Stimulated activated CD8-positive, alpha-beta memory T cell treated with anti-CD3 and anti-CD28 coated beads, Interleukin-12 subunit alpha, Interleukin-12 subunit beta, amount 100 ng/mL, for 4 hours (primary cell): ENCODE measurements around the gene SAPCD2.
"Not testable (repeated sequence)": the region's sequence is repeated elsewhere in the genome, so short reads cannot be mapped to it uniquely, and the experiment has no call there.

Source experiments
- DNase-seq: peaks from one replicate; pipeline ENCODE4 v3.0.0-alpha.2; 2020; ENCODE audit warnings: low read depth

Gene SAPCD2, protein sequence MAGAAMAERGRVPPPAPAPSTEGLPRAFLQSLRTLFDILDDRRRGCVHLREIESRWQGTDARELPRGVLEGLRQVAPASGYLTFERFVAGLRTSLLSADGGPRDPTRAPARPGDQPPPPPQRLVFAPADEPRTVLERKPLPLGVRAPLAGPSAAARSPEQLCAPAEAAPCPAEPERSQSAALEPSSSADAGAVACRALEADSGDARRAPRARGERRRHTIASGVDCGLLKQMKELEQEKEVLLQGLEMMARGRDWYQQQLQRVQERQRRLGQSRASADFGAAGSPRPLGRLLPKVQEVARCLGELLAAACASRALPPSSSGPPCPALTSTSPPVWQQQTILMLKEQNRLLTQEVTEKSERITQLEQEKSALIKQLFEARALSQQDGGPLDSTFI

DNA sequence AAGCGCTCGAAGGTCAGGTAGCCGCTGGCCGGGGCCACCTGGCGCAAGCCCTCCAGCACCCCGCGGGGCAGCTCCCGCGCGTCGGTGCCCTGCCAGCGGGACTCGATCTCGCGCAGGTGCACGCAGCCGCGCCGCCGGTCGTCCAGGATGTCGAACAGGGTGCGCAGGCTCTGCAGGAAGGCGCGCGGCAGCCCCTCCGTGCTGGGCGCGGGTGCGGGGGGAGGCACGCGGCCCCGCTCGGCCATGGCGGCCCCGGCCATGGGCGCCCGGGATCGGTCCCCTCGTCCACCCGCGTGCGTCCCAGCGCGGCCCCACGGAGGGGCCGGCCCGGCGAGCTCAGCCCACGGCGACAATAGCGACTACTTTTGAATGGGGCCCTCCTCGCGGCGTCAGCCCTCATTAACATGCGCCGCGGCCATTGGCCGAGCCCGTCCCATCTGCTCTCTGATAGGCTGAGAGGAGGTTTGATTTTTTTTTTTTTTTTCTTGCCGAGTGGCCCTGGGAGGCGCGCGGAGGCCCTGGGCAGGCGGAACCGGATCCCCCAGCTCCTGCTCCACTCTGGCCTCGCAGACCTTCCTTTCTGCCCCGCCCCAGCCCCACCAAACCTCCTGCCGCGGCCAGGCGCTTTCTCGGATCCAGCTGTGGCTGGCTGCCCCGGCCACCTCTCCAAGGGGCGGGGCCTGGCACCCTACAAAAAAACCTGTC, at the start of gene SAPCD2:
TSS of gene SAPCD2 (minus strand) at position 357 of the 705 bp plus-strand sequence. CDS start at position 260, 97 bp downstream.
- DNase-seq: peak; percentile 68

DNA sequence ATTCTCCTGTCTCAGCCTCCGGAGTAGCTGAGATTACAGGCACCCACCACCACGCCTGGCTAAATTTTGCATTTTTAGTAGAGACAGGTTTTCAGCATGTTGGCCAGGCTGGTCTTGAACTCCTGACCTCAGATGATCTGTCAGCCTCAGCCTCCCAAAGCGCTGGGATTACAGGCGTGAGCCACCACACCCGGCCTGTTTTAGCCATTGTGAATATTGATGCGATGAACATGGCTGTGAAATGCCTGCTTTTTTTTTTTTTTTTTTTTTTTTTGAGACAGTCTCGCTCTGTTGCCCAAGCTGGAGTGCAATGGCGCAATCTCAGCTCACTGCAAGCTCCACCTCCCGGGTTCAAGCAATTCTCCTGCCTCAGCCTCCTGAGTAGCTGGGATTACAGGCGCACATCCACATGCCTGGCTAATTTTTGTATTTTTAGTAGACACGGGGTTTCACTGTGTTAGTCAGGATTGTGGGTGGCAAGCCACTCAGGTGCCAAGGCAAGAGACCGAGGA, 47.8 kb upstream of the SAPCD2 start:
- not testable (repeated sequence) for DNase-seq

DNA sequence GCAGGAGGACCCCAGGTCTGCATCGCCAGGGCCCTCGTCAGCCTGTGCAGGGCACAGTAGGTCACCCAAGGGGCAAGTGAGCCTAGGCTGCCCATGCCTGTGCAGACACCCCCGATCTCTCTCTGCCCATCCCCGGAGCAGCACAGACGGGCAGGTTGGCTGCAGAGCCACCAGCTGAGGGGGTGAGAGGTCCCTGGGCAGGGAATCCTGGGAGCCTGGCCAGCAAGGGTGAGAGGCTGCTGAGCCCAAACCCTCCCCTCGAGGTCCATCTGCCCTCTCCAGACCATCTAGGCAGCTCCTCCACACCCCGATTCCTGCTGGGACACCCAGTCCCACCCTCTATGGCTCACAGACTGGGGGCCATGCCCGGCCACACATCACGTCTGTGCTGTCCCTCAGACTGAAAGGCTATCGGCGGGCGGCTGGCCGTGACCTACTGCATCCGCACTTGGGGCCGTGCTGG, 46.9 kb upstream of the SAPCD2 start:
- no peak for DNase-seq

DNA sequence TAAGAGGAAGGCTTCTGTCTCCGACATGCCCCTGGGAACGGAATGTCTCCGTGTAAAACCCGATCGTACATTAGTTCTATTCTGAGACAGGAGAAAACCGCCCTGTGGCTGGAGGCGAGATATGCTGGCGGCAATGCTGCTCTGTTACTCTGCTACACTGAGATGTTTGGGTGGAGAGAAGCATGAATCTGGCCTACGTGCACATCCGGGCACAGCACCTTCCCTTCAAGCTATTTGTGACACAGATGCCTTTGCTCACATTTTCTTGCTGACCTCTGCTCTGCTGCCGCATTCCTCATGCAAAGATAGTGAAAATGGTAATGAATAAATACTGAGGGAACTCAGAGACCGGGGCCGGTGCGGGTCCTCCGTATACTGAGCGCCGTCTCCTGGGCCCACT, 46.4 kb upstream of the SAPCD2 start:
- DNase-seq: no peak

DNA sequence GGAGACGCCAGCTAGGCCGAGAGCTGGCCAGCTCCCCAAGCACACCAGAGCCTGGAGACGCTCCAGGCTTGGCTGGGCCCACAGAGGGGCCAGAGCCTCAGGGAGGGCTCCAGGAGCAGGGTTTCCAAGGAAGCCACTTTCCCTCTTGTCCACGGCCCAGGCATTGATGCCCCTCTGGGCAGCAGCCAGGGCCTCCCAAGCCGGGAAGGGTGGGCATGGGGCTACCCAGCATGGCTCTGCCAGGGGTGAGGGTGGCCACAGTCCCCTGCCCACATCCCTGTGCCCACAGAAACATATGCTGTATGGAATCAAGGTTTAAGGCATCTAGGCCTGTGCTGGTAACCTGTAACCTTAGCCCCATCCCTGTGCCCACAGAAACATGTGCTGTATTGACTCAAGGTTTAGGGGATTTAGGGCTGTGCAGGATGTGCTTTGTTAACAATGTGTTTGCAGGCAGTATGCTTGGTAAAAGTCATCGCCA, 45.7 kb upstream of the SAPCD2 start:
- no peak for DNase-seq

DNA sequence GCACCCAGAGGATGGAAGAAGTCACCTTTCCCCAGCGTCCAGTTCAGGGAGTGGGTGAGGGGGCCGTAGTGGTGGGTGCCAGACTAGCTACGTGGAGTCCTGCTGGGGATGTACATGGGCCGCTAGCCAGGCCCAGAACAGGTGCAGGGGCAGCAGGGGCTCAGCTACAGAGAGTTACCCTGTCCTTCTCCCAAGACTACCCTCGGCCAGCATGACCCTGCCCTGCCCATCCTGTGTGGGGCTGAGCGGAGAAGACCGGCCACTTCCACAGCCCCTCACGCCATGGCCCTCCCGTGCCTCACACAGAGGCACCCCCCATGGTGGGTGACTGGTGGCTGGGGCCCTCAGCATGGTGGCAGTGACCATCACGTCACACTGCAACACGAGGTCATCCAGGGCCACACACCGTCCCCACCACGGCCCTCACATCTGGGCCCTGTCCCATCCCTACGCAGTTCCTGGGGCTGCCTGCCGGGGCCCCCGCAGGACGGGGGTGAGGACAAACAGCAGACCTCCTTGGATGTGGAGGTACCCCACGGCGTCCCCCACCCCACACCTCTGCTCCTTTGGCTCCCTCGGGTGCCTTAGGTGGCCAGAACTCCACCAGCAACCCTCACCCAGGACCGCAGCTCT, 45.2 kb upstream of the SAPCD2 start:
- no peak for DNase-seq

DNA sequence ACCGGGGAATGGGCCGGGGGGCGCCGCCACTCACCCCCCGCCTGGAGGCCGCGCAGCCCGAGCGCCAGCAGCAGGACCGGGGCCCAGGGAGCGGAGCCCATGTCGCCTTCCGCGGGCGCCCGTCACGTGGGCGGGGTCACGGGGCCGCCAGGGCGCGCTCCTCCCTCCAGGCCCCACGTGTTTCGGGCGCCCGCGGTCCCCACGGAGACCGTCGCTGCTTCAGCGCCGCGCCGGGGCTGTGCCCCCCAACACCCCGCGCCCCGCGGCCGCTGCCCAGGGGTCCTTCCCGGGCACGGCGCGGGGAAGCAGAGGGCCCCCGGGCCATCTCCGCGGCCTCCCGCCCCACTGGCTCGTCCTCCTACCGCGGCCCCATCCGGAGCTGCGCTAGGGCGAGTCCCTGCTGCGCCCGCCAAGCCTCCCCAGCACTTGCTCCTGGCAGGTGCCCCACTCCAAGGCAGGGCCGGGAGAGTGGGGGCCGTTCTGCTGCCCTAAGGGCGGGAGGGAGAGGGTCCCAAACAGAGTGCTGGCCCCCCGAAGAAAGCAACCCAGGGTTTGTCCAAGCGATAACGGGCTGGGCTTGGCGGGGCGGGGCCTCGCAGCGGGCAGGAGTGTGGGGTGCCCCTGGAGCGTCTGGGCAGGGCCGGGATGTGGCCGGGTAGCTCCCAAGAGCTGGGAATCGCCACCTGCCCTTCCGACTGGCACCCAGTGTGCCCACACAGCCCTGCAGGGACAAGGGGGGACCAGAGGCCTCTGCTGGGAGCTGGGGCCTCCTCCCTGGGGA, 44.4 kb upstream of the SAPCD2 start, which contains the start of gene DPP7:
TSS of gene DPP7 (minus strand) at position 121 of the 781 bp plus-strand sequence. CDS start at position 101, 20 bp downstream.
- peak; percentile 74 for DNase-seq

DNA sequence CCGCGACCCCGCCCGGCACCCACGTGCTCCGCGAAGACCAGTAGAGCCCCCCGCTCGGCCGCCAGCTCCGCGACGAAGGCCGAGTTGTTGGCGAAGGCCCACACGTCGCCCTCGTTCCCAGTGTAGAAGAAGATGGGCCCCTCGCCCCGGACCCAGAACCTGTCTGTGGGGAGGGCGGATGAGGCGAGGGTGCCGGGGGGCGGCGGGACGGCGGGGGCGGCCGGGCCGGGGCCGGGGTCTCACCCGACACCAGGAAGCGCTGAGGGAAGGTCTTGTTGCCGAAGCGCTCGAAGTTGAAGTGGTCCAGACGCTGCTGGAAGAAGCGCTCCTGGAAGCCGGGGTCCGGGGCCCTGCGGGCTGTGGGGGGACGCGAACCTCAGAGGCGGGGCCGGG, 43.9 kb upstream of the SAPCD2 start:
- DNase-seq: no peak

DNA sequence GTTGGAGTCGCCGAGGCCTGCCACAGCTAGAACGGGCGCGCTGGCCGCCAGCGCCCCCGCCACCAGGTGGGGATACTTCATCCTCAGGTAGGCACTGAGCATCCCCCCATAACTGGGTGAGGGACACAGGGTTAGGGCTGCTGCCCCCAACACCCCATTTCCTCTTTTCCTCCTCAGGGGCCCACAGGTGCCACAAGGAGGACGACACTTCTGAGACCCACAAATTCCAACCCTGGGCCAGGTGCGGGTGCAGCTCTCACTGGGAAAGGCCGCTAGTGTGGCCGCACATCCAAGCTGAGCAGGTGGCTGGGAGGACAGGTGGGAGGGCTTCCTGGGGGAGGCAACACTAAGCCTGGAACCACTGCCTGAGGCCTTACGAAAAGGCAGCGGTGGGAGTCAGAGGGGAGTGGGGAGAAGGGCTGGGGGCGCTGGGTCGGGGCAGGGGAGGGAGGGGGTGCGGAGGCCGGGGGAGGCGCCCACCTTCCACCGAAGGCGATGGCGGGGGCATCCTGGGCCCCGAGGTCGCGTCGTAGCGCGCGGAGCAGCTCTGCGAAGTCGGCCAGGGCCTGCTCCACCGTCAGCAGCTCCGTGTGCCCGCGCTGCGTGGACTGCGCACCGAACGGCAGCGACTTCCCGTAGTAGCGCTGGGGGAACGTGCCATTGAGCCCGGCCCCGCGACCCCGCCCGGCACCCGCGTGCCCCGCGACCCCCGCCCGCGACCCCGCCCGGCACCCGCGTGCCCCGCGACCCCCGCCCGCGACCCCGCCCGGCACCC, 43.2 kb upstream of the SAPCD2 start:
- DNase-seq: no peak

DNA sequence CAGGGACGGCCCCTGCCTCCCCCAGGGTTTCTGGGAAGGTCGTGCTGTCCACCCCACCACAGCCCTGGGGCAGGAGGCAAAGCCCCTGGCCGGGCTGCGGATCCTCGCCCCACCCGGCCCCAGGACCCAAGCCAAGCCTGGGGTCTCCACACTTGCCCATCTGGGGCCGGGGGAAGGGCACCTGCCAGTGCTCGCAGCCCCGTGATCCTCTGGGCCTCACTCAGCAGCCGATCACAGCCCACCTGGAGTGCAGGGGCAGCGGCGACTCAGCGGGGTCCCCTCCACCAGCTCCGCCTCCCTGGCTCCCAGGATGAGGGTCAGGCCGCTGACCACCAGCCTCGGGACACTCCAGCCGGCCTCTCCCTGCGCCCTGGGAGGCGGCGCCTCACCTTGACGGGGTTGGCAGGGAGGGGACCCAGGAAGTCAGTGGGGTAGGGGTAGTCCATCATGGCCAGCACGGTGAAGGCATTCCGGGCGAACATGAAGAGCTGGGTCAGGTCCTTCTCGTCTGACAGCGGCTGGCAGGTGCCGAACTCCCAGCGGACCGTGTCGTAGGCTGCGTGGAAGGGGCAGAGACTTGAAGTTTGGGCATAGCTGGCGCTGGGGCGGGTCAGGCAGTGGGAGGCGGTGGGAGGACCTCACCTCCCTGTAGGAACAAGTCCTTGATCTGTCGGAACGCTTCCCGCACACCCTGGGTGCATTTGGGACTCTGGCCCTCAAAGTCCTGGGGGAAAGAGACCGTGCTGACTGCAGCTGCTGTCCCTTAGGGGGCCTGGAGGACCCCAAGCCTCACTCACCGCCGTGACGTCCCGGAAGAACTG, 42.4 kb upstream of the SAPCD2 start:
- DNase-seq: no peak

DNA sequence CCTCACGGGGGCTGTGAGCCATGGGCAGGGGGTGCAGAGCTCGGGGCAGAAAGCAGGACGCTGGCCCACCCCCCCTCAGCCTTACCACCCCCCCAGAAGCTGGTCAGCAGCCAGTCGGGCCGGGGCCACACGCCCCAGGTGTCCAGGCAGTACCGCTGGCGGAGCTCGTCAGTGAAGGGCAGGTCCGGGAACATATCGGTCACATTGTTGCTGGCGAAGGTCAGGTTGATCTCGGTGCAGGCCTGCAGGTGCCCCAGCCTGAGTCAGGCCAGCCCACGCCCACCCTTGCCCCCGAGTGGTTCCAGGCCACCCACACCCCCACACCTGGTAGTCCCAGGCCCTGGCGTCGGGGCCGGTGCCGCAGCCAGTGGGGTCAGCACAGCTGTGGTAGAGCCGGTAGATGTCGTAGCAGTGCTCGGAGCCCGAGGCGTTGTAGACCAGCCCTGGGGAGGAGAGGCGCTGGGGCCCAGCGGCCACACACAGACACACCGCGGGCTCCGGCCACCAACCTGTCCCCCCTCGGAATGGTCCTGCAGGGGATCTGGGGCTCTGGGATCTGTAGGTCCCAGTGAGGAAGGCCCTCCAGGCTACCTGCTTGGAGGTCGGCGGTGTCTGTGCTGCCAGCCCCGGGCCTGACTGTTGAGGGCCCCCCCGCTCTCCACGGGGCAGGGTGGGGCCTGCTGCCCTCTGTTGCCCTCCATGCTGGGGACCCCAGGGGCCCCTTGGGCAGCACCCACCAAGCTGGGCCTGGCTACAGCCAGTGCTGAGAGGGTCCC, 41.6 kb upstream of the SAPCD2 start:
- DNase-seq: no peak

DNA sequence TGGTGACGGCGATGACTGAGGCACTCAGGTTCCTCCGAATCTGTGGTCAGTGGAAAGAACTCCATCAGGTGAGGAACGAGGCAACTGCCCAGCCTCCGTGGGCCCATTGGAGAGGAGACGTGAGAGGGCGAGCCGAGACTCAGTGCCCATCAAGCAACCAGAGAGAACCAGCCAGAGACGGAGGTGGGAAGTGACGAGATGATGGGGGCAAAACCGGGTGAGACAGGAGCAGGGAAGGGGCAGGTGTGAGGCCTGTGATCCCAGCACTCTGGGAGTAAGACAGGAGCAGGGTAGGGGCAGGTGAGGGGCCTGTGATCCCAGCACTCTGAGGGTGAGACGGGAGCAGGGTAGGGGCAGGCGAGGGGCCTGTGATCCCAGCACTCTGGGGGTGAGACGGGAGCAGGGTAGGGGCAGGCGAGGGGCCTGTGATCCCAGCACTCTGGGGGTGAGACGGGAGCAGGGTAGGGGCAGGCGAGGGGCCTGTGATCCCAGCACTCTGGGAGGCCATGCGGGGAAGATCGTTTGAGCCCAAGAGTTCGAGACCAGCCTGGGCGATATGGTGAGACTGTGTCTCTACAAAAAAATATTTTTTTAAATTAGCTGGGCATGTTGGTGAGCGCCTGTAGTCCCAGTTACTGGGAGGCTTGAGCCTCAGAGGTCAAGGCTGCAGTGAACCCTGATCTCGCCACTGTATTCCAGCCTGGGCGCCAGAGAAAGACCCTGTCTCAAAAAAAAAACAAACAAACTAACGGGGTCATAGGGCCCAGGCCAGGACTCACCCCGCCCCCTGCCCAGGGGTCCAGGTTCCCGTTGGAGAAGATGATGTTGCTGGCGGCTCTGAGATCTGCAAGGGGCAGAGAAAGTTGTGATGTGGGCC, 40.8 kb upstream of the SAPCD2 start:
- DNase-seq: no peak

DNA sequence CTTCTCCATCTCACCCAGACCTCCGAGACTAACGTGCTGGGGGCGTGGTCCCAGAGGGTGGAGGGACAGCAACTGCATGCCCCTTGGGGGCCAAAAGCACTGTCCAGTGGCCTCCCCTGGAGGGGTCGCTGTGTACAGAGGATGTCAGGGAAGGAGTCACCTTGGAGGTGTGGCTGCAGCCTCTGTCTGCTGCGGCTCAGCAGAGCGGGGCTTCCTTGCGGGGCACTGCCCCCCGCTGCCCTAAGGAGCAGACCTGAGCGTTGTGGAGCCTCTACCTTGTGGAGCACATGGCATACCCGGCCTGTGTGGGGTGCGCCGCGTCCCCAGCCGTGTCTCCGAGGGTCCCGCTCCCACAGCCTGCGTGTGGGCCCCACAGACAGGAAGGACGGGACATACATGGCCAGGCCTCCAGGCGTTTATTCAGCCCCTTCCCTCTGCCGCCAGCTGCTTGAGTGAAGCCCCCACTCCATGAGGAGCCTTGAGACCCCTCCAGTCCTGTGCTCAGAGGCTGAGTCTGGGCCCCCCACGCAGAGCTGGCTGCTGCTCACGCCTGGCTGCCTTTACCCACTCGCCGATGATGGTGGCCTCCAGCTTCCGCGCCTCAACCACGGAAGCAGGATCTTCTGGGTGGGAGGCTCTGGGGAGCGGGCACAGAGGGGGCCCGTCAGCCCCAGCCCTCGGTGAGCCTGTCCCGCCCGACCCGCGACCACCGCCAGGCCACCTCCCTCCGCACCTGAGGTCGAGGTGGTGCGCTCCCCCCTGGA, 40.0 kb upstream of the SAPCD2 start:
- DNase-seq: no peak

DNA sequence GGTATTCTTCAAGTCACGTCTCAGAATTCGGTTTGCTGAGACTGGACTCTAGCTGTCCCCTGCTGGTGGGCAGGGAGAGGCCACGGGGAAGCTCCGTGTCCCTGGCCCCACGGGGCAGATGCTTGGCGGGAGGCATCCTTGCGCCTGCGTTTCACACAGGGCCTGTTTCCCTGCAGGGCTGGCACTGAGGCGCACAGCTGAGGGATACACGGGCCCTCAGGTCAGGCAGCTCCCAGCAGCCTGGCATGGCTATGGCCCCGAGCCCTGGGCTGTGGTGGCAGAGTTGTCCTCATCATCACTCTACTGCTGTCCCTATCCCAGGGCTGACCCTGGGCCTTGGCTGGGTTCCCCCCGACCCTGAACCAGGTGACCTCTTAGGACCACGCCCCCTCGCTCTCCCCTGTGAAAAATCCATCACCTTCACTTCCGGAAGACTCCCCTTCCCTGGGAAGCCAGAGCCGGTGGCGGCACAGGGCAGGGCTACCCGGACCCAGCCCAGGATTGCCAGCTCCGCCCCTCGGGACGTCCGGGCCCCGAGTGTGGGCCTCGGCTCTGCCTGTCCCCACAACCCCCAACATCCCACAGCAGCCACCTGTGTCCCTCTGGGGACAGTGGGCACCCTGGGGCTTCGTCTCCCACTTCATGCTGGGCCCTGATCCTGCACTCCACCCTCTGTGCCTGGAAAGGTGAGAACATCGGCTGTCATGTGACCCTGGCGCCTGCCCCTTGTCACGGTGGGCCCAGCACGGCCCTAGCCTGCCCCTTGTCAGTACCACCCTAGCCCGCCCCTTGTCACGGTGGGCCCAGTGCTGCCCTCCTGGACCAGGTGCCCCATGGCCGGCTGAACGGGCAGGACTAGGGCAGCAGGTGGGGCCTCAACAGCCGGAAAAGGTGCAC, 39.1 kb upstream of the SAPCD2 start:
- no peak for DNase-seq

DNA sequence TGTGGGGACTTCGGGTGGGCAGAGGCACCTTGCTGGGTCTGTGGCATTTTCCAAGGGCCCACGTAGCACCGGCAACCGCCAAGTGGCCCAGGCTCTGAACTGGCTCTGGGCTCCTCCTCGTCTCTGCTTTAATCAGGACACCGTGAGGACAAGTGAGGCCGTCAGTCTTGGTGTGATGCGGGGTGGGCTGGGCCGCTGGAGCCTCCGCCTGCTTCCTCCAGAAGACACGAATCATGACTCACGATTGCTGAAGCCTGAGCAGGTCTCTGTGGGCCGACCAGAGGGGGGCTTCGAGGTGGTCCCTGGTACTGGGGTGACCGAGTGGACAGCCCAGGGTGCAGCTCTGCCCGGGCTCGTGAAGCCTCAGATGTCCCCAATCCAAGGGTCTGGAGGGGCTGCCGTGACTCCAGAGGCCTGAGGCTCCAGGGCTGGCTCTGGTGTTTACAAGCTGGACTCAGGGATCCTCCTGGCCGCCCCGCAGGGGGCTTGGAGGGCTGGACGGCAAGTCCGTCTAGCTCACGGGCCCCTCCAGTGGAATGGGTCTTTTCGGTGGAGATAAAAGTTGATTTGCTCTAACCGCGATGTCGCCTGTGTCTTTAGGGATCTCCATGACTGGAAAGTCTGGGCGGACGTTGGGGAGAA, 38.4 kb upstream of the SAPCD2 start:
- no peak for DNase-seq

DNA sequence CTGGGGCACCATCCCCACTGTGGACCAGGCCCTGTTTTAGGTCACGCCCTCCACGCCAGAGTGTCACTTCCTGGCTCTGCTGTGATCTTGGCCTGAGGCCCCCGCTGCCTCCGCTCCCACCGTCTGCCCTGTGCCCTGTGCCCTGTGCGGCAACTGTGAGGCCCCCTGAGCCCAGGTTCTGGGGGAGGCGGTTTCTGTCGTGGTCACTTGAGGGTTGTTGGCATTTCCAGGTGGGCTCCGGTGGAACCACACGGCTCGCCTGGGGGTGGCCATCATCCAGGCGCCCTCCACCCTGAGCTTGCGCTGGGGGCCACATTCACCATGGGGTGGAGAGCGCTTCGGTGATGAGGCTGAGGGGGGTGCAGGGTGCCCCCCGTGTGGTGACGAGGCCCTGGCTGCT, 37.6 kb upstream of the SAPCD2 start:
- DNase-seq: no peak
